SK-N-SH (cell line): ENCODE measurements around the gene CNTNAP2.

Experiments used
- POLR2AphosphoS5 ChIP-seq: IDR thresholded peaks from 2 replicates; pipeline ENCODE4 v1.6.1; 2012; ENCODE audit warnings: low read depth, low read length
- TF ChIP-seq, protein P1 (sequence below): fragments of 200-600 bp; sonication (generic); IDR thresholded peaks from 2 replicates; pipeline ENCODE4 v1.6.1; 2017; ENCODE audit warnings: antibody characterized with exemption, mild to moderate bottlenecking, moderate library complexity
- TF ChIP-seq, protein P2 (sequence below): IDR thresholded peaks from 2 replicates; pipeline ENCODE4 v1.4.0; 2012; ENCODE audit warnings: low read depth, borderline replicate concordance

DNA sequence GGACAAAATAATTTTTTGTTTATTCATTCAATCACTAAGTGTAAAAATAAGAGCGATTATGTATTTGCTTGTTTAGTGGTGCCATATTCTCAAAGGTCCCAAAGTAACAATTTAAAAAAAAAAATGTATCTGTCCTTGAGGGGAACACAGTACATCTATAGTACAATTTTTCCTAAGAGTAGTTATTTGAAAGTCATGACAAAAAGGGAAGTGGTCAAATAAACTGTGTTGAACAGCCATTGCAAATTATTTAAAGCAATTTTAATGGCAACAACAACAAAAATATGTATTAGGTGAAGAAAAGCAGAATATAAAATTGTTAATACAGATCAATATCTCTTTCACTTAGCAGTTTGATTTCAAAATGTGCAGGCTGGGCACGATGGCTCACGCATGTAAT lies 943.5 kb downstream of the CNTNAP2 start:
- no peak for TF ChIP-seq POLR2AphosphoS5
- TF ChIP-seq, protein P1, sequence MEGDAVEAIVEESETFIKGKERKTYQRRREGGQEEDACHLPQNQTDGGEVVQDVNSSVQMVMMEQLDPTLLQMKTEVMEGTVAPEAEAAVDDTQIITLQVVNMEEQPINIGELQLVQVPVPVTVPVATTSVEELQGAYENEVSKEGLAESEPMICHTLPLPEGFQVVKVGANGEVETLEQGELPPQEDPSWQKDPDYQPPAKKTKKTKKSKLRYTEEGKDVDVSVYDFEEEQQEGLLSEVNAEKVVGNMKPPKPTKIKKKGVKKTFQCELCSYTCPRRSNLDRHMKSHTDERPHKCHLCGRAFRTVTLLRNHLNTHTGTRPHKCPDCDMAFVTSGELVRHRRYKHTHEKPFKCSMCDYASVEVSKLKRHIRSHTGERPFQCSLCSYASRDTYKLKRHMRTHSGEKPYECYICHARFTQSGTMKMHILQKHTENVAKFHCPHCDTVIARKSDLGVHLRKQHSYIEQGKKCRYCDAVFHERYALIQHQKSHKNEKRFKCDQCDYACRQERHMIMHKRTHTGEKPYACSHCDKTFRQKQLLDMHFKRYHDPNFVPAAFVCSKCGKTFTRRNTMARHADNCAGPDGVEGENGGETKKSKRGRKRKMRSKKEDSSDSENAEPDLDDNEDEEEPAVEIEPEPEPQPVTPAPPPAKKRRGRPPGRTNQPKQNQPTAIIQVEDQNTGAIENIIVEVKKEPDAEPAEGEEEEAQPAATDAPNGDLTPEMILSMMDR: no peak
- TF ChIP-seq, protein P2, sequence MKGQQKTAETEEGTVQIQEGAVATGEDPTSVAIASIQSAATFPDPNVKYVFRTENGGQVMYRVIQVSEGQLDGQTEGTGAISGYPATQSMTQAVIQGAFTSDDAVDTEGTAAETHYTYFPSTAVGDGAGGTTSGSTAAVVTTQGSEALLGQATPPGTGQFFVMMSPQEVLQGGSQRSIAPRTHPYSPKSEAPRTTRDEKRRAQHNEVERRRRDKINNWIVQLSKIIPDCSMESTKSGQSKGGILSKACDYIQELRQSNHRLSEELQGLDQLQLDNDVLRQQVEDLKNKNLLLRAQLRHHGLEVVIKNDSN: no peak
